CD8-positive, alpha-beta memory T cell (primary cell): ENCODE results near the gene HOXA7. TPM values are rescaled to one million over a fixed set of nuclear protein-coding genes. Genes with fewer than 3 reads are reported as not detected.

ENCODE experiments used
- CTCF ChIA-PET: fragments of 350-600 bp; sonication (Branson Sonifier 250); formaldehyde crosslinking; loops from one replicate; lab custom pipeline; 2021; ENCODE audit warnings: antibody characterized with exemption; lab: Charles Lee
- POLR2A ChIA-PET: fragments of 350-600 bp; sonication (Branson Sonifier 250); formaldehyde crosslinking; loops from one replicate; lab custom pipeline; 2021; ENCODE audit warnings: antibody characterized with exemption; lab: Charles Lee
- DNase-seq, 5 donors: peaks; one replicate each; pipeline versions ENCODE4 v3.0.0 to v3.0.0-alpha.2; 2020 to 2022; ENCODE audit warnings: mixed read lengths in 1 of 5
- H3K27ac ChIP-seq: one replicate; pipeline ENCODE4 v1.7.0; 2013; ENCODE audit warnings: low read depth, mild to moderate bottlenecking, low read length, moderate library complexity
- H3K27me3 ChIP-seq: 2 replicates; pipeline ENCODE4 v1.7.0; 2013; ENCODE audit warnings: low read length, mild to moderate bottlenecking; ENCODE audit not compliant: insufficient read depth, poor library complexity, severe bottlenecking
- H3K36me3 ChIP-seq: 2 replicates; pipeline ENCODE4 v1.7.0; 2013; ENCODE audit warnings: mild to moderate bottlenecking, low read length, moderate library complexity; ENCODE audit not compliant: insufficient read depth
- H3K4me1 ChIP-seq: 2 replicates; pipeline ENCODE4 v1.7.0; 2013; ENCODE audit warnings: mild to moderate bottlenecking, low read length, moderate library complexity; ENCODE audit not compliant: insufficient read depth
- H3K4me3 ChIP-seq: 2 replicates; pipeline ENCODE4 v1.7.0; 2013; ENCODE audit warnings: mild to moderate bottlenecking, low read length
- H3K9me3 ChIP-seq: 2 replicates; pipeline ENCODE4 v1.7.0; 2013; ENCODE audit warnings: mild to moderate bottlenecking, low read length
- H3K27ac Mint-ChIP-seq, 8 donors: one replicate each; pipeline ENCODE4 v1.8.0; 2020 to 2021; ENCODE audit warnings: mixed read lengths in 8 of 8, mild to moderate bottlenecking in 6 of 8, inconsistent platforms in 3 of 8, moderate library complexity in 3 of 8
- H3K27me3 Mint-ChIP-seq, 2 donors: one replicate each; pipeline ENCODE4 v1.8.0; 2020 to 2021; ENCODE audit warnings: mixed read lengths in 2 of 2, mild to moderate bottlenecking in 1 of 2, moderate library complexity in 1 of 2
- H3K36me3 Mint-ChIP-seq, 3 donors: one replicate each; pipeline ENCODE4 v1.8.0; 2020 to 2021; ENCODE audit warnings: mixed read lengths in 3 of 3, inconsistent platforms in 1 of 3, mild to moderate bottlenecking in 1 of 3
- H3K4me1 Mint-ChIP-seq, 3 donors: one replicate each; pipeline ENCODE4 v1.8.0; 2020 to 2021; ENCODE audit warnings: mixed read lengths in 3 of 3, inconsistent platforms in 1 of 3, mild to moderate bottlenecking in 1 of 3
- H3K4me3 Mint-ChIP-seq, 7 donors: one replicate each; pipeline ENCODE4 v1.8.0; 2020 to 2021; ENCODE audit warnings: mixed read lengths in 7 of 7, mild to moderate bottlenecking in 6 of 7, moderate library complexity in 4 of 7, inconsistent platforms in 2 of 7
- H3K9me3 Mint-ChIP-seq, 5 donors: one replicate each; pipeline ENCODE4 v1.8.0; 2020 to 2022; ENCODE audit warnings: mixed read lengths in 5 of 5, mild to moderate bottlenecking in 3 of 5, moderate library complexity in 2 of 5, inconsistent platforms in 1 of 5
- polyA plus RNA-seq: library from polyadenylated mRNA; unstranded; fragments of 300-500 nt; fragmentation: Illumina TruSeq; gene quantifications from one replicate; pipeline ENCODE4 v1.2.3, GENCODE V29; 2021
- total RNA-seq, 2 experiments: library from RNA; stranded (reverse); gene quantifications; one replicate each; pipeline ENCODE4 v1.2.3, GENCODE V29; 2021

The HOXA7 gene
- total and polyA plus RNA-seq, 3 experiments from 2014 or later: not detected

DNA sequence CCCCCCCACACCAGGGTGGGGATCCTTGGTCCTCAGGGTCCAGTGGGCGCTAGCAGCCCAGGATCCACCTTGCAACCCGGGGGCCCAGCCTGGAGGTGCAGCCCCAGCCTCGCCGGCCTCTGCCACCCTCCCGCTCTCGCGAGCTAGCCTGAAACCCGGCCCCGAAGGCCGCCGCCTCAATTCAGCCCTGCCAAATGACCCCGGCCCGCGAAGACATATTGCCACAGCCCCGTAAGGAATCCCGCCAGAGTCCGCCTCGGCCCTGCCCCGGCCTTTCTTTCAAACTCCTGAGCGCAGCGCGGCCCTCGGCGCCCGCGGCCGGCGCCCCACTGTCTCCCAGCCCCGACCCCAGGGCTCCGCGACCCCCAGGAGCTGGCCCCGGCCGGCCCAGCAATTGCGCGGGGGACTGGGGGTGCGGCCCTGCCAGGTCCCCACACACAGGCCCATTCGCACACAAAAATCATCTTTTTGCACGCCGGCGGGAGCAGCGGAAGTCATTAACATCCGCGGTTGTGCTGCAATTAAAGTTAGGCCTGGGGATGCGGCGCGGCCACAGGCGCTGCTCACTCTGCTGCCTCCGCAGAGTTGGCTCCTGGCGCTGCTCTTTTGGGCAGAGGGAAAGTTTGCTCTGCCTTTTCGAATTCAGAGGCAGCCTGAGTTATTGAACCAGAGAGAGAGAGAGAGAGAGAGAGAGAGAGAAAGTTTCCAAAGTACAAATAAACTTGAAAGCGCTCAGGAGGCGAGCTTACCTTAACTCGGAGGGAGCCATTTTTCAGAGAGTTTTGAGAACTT is 16.9 kb downstream of the HOXA7 start:
- Mint-ChIP-seq H3K27me3 (peaks cover 31 to 70% of the 10 kb centered on the region in 2 donors), H3K4me1 (no peaks in the 10 kb centered on the region), H3K9me3 (no peaks in the 10 kb centered on the region), H3K27ac (no peak overlapping the region), H3K36me3 (no peaks in the 10 kb centered on the region), H3K4me3 (no peak overlapping the region)
- no peak overlapping the region for H3K27ac ChIP-seq
- H3K9me3 ChIP-seq: no peaks in the 10 kb centered on the region
- no peak for DNase-seq
- no peaks in the 10 kb centered on the region for H3K4me1 ChIP-seq
- no peaks in the 10 kb centered on the region for H3K36me3 ChIP-seq
- H3K4me3 ChIP-seq: no peak overlapping the region
- H3K27me3 ChIP-seq: peaks cover 23% of the 10 kb centered on the region
- CTCF ChIA-PET: no interaction called here
- POLR2A ChIA-PET: no interaction called here

DNA sequence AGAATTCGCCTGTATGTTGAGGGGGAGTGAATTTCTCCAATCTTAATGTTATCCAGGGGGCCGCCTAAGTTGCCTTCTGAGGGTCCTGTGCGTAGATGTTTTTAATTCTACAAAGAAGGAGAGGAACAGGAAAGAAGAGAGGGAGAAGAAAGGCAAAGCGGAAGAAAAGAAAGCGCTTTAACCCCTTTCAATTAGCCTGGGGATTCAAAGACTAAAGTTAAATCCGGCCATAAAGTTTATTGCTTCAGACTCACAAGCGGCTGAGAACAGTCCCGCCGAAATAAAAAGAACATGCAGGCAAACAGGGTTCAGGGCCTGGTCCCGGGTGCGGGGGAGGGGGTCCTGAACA is 17.5 kb downstream of the HOXA7 start:
- no peak for DNase-seq
- CTCF ChIA-PET: no interaction called here
- Histone ChIP-seq H3K9me3 (no peaks in the 10 kb centered on the region), H3K4me3 (no peak overlapping the region), H3K36me3 (no peaks in the 10 kb centered on the region), H3K4me1 (no peaks in the 10 kb centered on the region), H3K27me3 (peaks cover 23% of the 10 kb centered on the region), H3K27ac (no peak overlapping the region)
- Mint-ChIP-seq H3K36me3 (no peaks in the 10 kb centered on the region), H3K4me3 (no peak overlapping the region), H3K9me3 (no peaks in the 10 kb centered on the region), H3K4me1 (no peaks in the 10 kb centered on the region), H3K27me3 (peaks cover 30 to 70% of the 10 kb centered on the region in 2 donors), H3K27ac (no peak overlapping the region)
- POLR2A ChIA-PET: no interaction called here

DNA sequence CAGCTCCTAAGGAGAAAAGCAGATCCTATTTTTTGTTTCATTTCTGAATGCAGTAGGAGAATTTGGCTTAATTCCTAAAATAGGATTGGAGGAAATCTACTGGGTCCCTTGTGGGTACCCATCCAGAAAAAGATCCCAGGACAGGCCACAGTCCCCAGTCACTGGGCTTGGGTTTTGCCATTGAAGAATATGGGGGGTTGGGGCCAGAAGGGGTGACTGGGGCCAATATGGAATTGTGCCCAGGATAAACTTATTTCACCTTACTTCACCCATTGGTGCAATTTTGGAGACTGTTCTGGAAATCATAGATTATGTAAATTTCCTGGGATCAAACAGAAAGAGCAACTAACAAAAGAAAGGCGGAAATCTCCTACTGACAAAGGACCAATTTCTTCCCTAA is 18.0 kb downstream of the HOXA7 start:
- POLR2A ChIA-PET: no interaction called here
- H3K36me3 ChIP-seq: no peaks in the 10 kb centered on the region
- Mint-ChIP-seq H3K27me3 (peaks cover 33 to 73% of the 10 kb centered on the region in 2 donors), H3K36me3 (no peaks in the 10 kb centered on the region), H3K4me1 (no peaks in the 10 kb centered on the region), H3K27ac (no peak overlapping the region), H3K4me3 (no peak overlapping the region), H3K9me3 (no peaks in the 10 kb centered on the region)
- H3K4me3 ChIP-seq: no peak overlapping the region
- no peaks in the 10 kb centered on the region for H3K4me1 ChIP-seq
- CTCF ChIA-PET: no interaction called here
- H3K27ac ChIP-seq: no peak overlapping the region
- no peaks in the 10 kb centered on the region for H3K9me3 ChIP-seq
- no peak for DNase-seq
- H3K27me3 ChIP-seq: peaks cover 23% of the 10 kb centered on the region

DNA sequence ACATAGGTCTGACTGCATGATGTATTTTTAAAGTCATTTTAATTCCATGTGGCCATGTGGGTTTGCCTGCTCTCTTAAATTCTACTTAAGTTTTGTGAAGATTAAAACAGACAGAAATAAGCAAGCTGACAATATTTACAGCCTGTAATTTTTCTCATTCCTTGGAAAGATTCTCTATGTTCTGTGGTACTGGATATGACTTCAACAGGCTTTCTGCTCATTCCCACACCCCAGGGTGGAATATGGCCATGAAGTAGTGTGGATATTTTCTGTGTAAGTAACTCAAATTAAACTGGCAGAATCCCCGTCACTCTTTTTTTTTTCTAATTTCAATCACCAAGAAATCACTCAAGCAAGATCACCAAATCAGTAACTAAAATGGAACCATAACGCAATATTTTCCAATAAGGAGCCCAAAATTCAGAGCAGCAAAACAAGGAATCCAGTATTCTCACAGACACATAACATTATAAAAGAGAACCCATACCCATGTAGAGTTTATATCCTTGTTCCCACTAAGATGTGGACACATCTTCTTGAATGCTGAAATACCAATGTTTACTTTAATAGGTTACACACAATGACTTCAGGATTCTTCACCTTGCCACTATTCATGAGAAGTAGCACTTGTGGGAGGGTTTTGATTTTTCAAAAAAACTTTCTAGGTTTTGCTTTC is 18.7 kb downstream of the HOXA7 start:
- no peak overlapping the region for H3K27ac ChIP-seq
- Mint-ChIP-seq H3K27ac (no peak overlapping the region), H3K4me3 (no peak overlapping the region), H3K27me3 (peaks cover 40 to 77% of the 10 kb centered on the region in 2 donors), H3K4me1 (no peaks in the 10 kb centered on the region), H3K36me3 (no peaks in the 10 kb centered on the region), H3K9me3 (no peaks in the 10 kb centered on the region)
- POLR2A ChIA-PET: no interaction called here
- no peak for DNase-seq
- H3K4me3 ChIP-seq: no peak overlapping the region
- no peaks in the 10 kb centered on the region for H3K4me1 ChIP-seq
- CTCF ChIA-PET: no interaction called here
- no peaks in the 10 kb centered on the region for H3K36me3 ChIP-seq
- H3K27me3 ChIP-seq: peaks cover 23% of the 10 kb centered on the region
- H3K9me3 ChIP-seq: no peaks in the 10 kb centered on the region

DNA sequence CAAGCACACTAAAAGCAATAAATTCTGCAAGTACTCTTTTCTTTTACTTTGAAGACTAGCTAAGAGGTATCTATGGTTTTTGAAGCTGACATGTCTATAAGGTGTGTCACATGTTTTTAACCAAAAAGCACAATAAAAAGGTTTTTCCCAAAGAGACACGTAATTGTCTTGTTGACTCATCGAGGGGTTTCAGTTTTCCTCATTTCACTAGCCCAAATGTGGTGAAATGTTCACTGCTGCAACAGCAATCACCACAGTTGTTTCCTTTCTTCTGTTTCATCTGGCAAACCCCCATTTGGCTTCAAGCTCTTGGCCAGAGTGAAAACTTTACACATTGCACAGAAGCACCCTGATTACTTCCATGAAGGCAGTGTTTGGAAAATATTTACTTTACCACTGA is 22.1 kb downstream of the HOXA7 start:
- ChIA-PET POLR2A (no interaction called here), CTCF (interaction anchor here (2.0 kb wide), 1 partner anchor 16 kb away, joined by 5 read pairs; no protein-coding TSS in a partner anchor)
- Mint-ChIP-seq H3K27ac (no peak overlapping the region), H3K9me3 (no peaks in the 10 kb centered on the region), H3K36me3 (no peaks in the 10 kb centered on the region), H3K4me1 (peaks cover 0 to 3% (median 0%) of the 10 kb centered on the region in 3 donors), H3K4me3 (no peak overlapping the region), H3K27me3 (peaks cover 39 to 74% of the 10 kb centered on the region in 2 donors)
- Histone ChIP-seq H3K27ac (no peak overlapping the region), H3K4me3 (no peak overlapping the region), H3K36me3 (no peaks in the 10 kb centered on the region), H3K4me1 (peaks cover 6% of the 10 kb centered on the region), H3K27me3 (peaks cover 23% of the 10 kb centered on the region), H3K9me3 (no peaks in the 10 kb centered on the region)
- DNase-seq: no peak

DNA sequence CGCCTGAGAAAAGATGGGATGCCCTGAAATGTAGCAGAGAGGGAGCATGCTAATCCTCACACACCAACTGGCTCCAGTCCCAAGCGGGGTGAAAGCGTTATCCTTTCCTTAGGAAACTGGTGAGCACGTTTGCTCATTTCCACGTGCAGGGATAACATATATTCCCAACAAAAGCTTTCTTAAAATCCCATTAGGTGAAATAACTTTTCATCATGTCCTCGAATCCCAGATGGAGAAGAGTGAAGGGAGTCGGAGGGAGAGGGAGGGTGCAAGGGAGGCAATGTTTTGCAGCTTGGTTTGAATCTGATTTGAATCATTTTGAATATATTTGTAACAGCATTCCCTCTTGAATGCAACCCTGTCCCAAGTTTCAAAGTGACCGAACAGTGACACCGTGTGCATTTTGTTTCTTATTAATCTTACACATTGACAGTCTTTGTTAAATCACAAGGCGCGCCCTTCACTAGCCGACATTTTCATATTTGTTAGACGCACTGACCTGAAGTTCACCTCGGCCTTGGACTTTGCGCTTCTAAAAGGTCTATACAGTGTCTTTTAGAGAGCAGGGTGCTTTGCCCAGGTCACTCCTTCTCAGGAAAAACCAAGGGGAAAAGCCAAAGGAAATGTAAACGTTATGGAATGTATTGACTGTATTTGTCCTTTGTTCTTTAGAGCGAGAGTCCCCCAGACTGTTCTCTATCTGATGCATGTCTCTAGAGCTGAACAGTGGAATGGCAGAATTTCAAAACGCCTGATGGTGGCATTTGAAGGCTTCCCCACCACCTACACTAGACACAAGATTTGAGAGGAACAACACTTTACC is 22.9 kb downstream of the HOXA7 start:
- Histone ChIP-seq H3K27ac (no peak overlapping the region), H3K27me3 (peaks cover 23% of the 10 kb centered on the region), H3K4me1 (peaks cover 6% of the 10 kb centered on the region), H3K36me3 (no peaks in the 10 kb centered on the region), H3K4me3 (no peak overlapping the region), H3K9me3 (no peaks in the 10 kb centered on the region)
- ChIA-PET CTCF (interaction anchor here (2.0 kb wide), 1 partner anchor 17 kb away, joined by 5 read pairs; no protein-coding TSS in a partner anchor), POLR2A (no interaction called here)
- Mint-ChIP-seq H3K4me3 (peak overlapping the region in 1 of 7 donors; percentile 38), H3K4me1 (peaks cover 0 to 3% (median 0%) of the 10 kb centered on the region in 3 donors), H3K9me3 (no peaks in the 10 kb centered on the region), H3K27ac (no peak overlapping the region), H3K36me3 (no peaks in the 10 kb centered on the region), H3K27me3 (peaks cover 43 to 77% of the 10 kb centered on the region in 2 donors)
- DNase-seq: no peak

DNA sequence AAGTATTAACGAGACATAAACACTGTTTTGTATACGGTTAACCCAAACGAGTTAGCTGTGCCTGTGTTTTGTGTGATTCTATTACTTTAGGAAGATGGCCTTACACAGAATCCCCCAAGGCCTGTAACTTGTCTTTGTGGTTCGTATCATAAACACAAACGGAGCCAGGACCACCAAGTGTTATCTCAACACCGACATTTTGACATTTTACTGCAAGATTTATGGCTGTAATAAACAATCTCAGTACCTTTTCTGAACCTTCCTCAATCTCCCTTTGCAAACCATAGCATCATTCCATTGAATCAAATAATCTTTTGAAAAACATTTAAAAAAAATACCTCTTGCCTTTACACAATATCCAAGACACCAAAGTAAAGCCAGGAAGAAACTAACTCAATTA is 23.5 kb downstream of the HOXA7 start:
- Histone ChIP-seq H3K4me1 (peaks cover 6% of the 10 kb centered on the region), H3K36me3 (no peaks in the 10 kb centered on the region), H3K4me3 (no peak overlapping the region), H3K9me3 (no peaks in the 10 kb centered on the region), H3K27me3 (peaks cover 23% of the 10 kb centered on the region), H3K27ac (no peak overlapping the region)
- ChIA-PET CTCF (interaction anchor here (2.0 to 2.8 kb wide), 2 partner anchors 18 kb away, joined by 5 to 11 read pairs; no protein-coding TSS in a partner anchor), POLR2A (no interaction called here)
- peaks cover 0 to 3% (median 0%) of the 10 kb centered on the region in 3 donors for H3K4me1 Mint-ChIP-seq
- no peak overlapping the region for H3K27ac Mint-ChIP-seq
- H3K36me3 Mint-ChIP-seq: no peaks in the 10 kb centered on the region
- H3K9me3 Mint-ChIP-seq: no peaks in the 10 kb centered on the region
- no peak for DNase-seq
- peaks cover 44 to 82% of the 10 kb centered on the region in 2 donors for H3K27me3 Mint-ChIP-seq
- peak overlapping the region in 1 of 7 donors; percentile 38 for H3K4me3 Mint-ChIP-seq
